WERI-Rb-1 (cell line): ENCODE results near the gene TCEANC2.
"Not testable (repeated sequence)": the region's sequence is repeated elsewhere in the genome, so short reads cannot be mapped to it uniquely, and the experiment has no call there.

ENCODE experiments used
- DNase-seq: peaks from one replicate; pipeline ENCODE4 v3.0.0-alpha.2; 2020
- H3K27ac ChIP-seq: fragments of 250-450 bp; sonication (Bioruptor Pico); 2 replicates; pipeline ENCODE4 v1.5.1; 2020; ENCODE audit warnings: mild to moderate bottlenecking, moderate library complexity
- H3K27me3 ChIP-seq: fragments of 250-450 bp; sonication (Bioruptor Pico); 2 replicates; pipeline ENCODE4 v1.5.1; 2021; ENCODE audit warnings: mild to moderate bottlenecking, low read depth, moderate library complexity; ENCODE audit not compliant: insufficient read depth, severe bottlenecking
- H3K36me3 ChIP-seq: fragments of 250-450 bp; sonication (Bioruptor Pico); 2 replicates; pipeline ENCODE4 v1.5.1; 2020; ENCODE audit warnings: mild to moderate bottlenecking, moderate library complexity
- H3K4me3 ChIP-seq: 2 replicates; pipeline ENCODE4 v1.5.1; 2011; ENCODE audit warnings: low read depth, mild to moderate bottlenecking, control low read depth, low read length
- H3K9me3 ChIP-seq: fragments of 250-450 bp; sonication (Bioruptor Pico); 2 replicates; pipeline ENCODE4 v1.5.1; 2021; ENCODE audit warnings: mild to moderate bottlenecking, moderate library complexity; ENCODE audit not compliant: severe bottlenecking
- CTCF ChIP-seq: IDR thresholded peaks from 2 replicates; pipeline ENCODE4 v1.5.1; 2011; ENCODE audit warnings: low read depth, mild to moderate bottlenecking, control low read depth, inconsistent platforms, low read length

TCEANC2 gene

GRCh38 chr1:54052934-54053744 is at the start of gene TCEANC2, which contains the start of gene TMEM59:
Gene TCEANC2, plus strand, starts transcription at chr1:54053608. Its CDS starts 815 bp downstream, at chr1:54054423.
Gene TMEM59, minus strand, starts transcription at chr1:54053204. Its CDS starts 16 bp downstream, at chr1:54053188.
- Histone ChIP-seq H3K9me3 (no peaks in the 10 kb centered on the region), H3K4me3 (peak within 1 kb of the TSS; percentile 80), H3K27me3 (no peaks in the 10 kb centered on the region), H3K27ac (peak within 1 kb of the TSS; percentile 85), H3K36me3 (no peaks in the 10 kb centered on the region; the same call in 1 of the 2 replicates)
- DNase-seq: peak; percentile 99
- TF ChIP-seq CTCF: no peak

- H3K36me3 ChIP-seq, H3K4me3 ChIP-seq, H3K27ac ChIP-seq, H3K27me3 ChIP-seq, DNase-seq, H3K9me3 ChIP-seq: not testable (repeated sequence)
These were observed 49.5 kb upstream of the TCEANC2 start for GRCh38 chr1:54003750-54004480.

- Histone ChIP-seq H3K27ac (no peak overlapping the region), H3K4me3 (no peak overlapping the region), H3K9me3 (peaks cover 3% of the 10 kb centered on the region), H3K27me3 (no peaks in the 10 kb centered on the region), H3K36me3 (no peaks in the 10 kb centered on the region)
- DNase-seq: no peak
- TF ChIP-seq CTCF: no peak
These were observed 48.8 kb upstream of the TCEANC2 start for GRCh38 chr1:54004481-54005049.

- Histone ChIP-seq H3K9me3 (peaks cover 3% of the 10 kb centered on the region), H3K4me3 (no peak overlapping the region), H3K36me3 (no peaks in the 10 kb centered on the region), H3K27ac (no peak overlapping the region), H3K27me3 (no peaks in the 10 kb centered on the region)
- no peak for DNase-seq
- no peak for TF ChIP-seq CTCF
These were observed 46.9 kb upstream of the TCEANC2 start for GRCh38 chr1:54006508-54006907.

- Histone ChIP-seq H3K36me3 (no peaks in the 10 kb centered on the region), H3K27ac (no peak overlapping the region), H3K27me3 (no peaks in the 10 kb centered on the region), H3K9me3 (peaks cover 3% of the 10 kb centered on the region), H3K4me3 (no peak overlapping the region)
- DNase-seq: no peak
- no peak for TF ChIP-seq CTCF
These were observed 45.8 kb upstream of the TCEANC2 start for GRCh38 chr1:54007613-54008012.

GRCh38 chr1:54008876-54009275 is 44.5 kb upstream of the TCEANC2 start:
- no peak for DNase-seq
- Histone ChIP-seq H3K36me3 (no peaks in the 10 kb centered on the region), H3K9me3 (no peaks in the 10 kb centered on the region), H3K27ac (no peak overlapping the region), H3K4me3 (no peak overlapping the region), H3K27me3 (no peaks in the 10 kb centered on the region)
- TF ChIP-seq CTCF: no peak
